SK-N-SH (cell line): ENCODE data around the gene SORD. TPM values are rescaled to one million over a fixed set of nuclear protein-coding genes. Genes with fewer than 3 reads are reported as not detected.

Experiments
- CTCF ChIA-PET: fragments of 300-600, 350-600 bp; formaldehyde crosslinking; extraction: SDS; loops from one replicate; lab custom pipeline; 2021; lab: Yijun Ruan, JAX
- POLR2A ChIA-PET: fragments of 350-600 bp; sonication (Branson Sonifier 250); formaldehyde crosslinking; extraction: SDS; loops from one replicate; lab custom pipeline; 2020; ENCODE audit warnings: antibody characterized with exemption, inconsistent platforms; lab: Yijun Ruan, JAX
- DNase-seq: peaks from one replicate; pipeline ENCODE4 v3.0.0; 2012
- H2AFZ ChIP-seq: fragments of 200-600 bp; sonication (generic); 2 replicates; pipeline ENCODE4 v1.8.1; 2016; ENCODE audit warnings: antibody characterized with exemption, mild to moderate bottlenecking, low read depth
- H3F3A ChIP-seq: fragments of 200-600 bp; sonication (generic); replicated peaks from 2 replicates; pipeline ENCODE3; 2016; ENCODE audit warnings: antibody characterized with exemption, mild to moderate bottlenecking; ENCODE audit not compliant: insufficient read depth
- H3K27ac ChIP-seq, 2 experiments: fragments of 200-500 bp in 1 of 2; fragments of 200-600 bp in 1 of 2; sonication (Bioruptor generic) in 1 of 2; sonication (generic), shearing (Covaris generic) in 1 of 2; 2 replicates each; pipeline versions ENCODE4 v1.5.1 to v1.6.1; 2014 to 2016; ENCODE audit warnings: low read depth in 2 of 2, inconsistent platforms in 1 of 2, low read length in 1 of 2, mild to moderate bottlenecking in 1 of 2, mixed read lengths in 1 of 2
- H3K27me3 ChIP-seq: fragments of 200-600 bp; sonication (generic), shearing (Covaris generic); 2 replicates; pipeline ENCODE4 v1.6.1; 2016; ENCODE audit warnings: mixed run types; ENCODE audit not compliant: insufficient read depth
- H3K36me3 ChIP-seq, 2 experiments: fragments of 200-500 bp in 1 of 2; fragments of 200-600 bp in 1 of 2; sonication (Bioruptor generic) in 1 of 2; sonication (generic) in 1 of 2; replicated peaks in 1 of 2; 2 replicates each; pipeline versions ENCODE3 to v1.5.1; 2014 to 2016; ENCODE audit warnings: low read length in 1 of 2, mild to moderate bottlenecking in 1 of 2; ENCODE audit not compliant: insufficient read depth in 2 of 2, control insufficient read depth in 1 of 2
- H3K4me1 ChIP-seq, 2 experiments: fragments of 200-500 bp in 1 of 2; fragments of 200-600 bp in 1 of 2; sonication (Bioruptor generic) in 1 of 2; sonication (generic), shearing (Covaris generic) in 1 of 2; 2 replicates each; pipeline versions ENCODE4 v1.5.1 to v1.6.1; 2014 to 2016; ENCODE audit warnings: low read depth in 1 of 2, low read length in 1 of 2, mixed run types in 1 of 2; ENCODE audit not compliant: insufficient read depth in 2 of 2, control insufficient read depth in 1 of 2
- H3K4me2 ChIP-seq: fragments of 200-600 bp; sonication (generic), shearing (Covaris generic); 2 replicates; pipeline ENCODE4 v1.6.1; 2017; ENCODE audit warnings: mixed run types
- H3K4me3 ChIP-seq, 2 experiments: fragments of 200-500 bp in 1 of 2; fragments of 200-600 bp in 1 of 2; sonication (Bioruptor generic) in 1 of 2; sonication (generic), shearing (Covaris generic) in 1 of 2; 2 replicates each; pipeline versions ENCODE4 v1.5.1 to v1.8.1; 2014 to 2016; ENCODE audit warnings: low read depth in 2 of 2, inconsistent platforms in 1 of 2, low read length in 1 of 2, mild to moderate bottlenecking in 1 of 2, mixed read lengths in 1 of 2, moderate library complexity in 1 of 2
- H3K79me2 ChIP-seq: fragments of 200-600 bp; sonication (generic); 2 replicates; pipeline ENCODE4 v1.8.1; 2017; ENCODE audit warnings: mild to moderate bottlenecking; ENCODE audit not compliant: insufficient read depth
- H3K9ac ChIP-seq: fragments of 200-600 bp; sonication (generic); 2 replicates; pipeline ENCODE4 v1.6.1; 2017; ENCODE audit warnings: mixed run types
- H3K9me2 ChIP-seq: fragments of 200-600 bp; sonication (generic); 2 replicates; pipeline ENCODE4 v1.6.1; 2017; ENCODE audit warnings: mixed run types
- H3K9me3 ChIP-seq: fragments of 200-600 bp; sonication (generic); 2 replicates; pipeline ENCODE4 v1.6.1; 2017; ENCODE audit warnings: mixed run types, mild to moderate bottlenecking, moderate library complexity
- H4K20me1 ChIP-seq: fragments of 200-600 bp; sonication (generic); 2 replicates; pipeline ENCODE4 v1.6.1; 2017; ENCODE audit warnings: mild to moderate bottlenecking, mixed run types; ENCODE audit not compliant: insufficient read depth
- CTCF ChIP-seq: fragments of 200-600 bp; sonication (generic); IDR thresholded peaks from 2 replicates; pipeline ENCODE4 v1.6.1; 2017; ENCODE audit warnings: antibody characterized with exemption, mild to moderate bottlenecking, moderate library complexity
- EP300 ChIP-seq, 2 experiments: IDR thresholded peaks; 2 replicates each; pipeline versions ENCODE4 v1.4.0 to v1.6.1; 2012; ENCODE audit warnings: borderline replicate concordance in 1 of 2, low read depth in 1 of 2, low read length in 1 of 2
- FOSL2 ChIP-seq: IDR thresholded peaks from 2 replicates; pipeline ENCODE4 v1.4.0; 2012; ENCODE audit warnings: low read depth, mild to moderate bottlenecking, moderate library complexity, borderline replicate concordance
- GATA2 ChIP-seq: sonication (generic); formaldehyde crosslinking; IDR thresholded peaks from 2 replicates; pipeline ENCODE4 v1.5.0; 2020; ENCODE audit warnings: mild to moderate bottlenecking, missing genetic modification reagents
- IRF3 ChIP-seq: fragments of 150-350 bp; IDR thresholded peaks from 2 replicates; pipeline ENCODE4 v1.6.1; 2016; ENCODE audit warnings: mild to moderate bottlenecking, low read depth, low read length
- MEF2A ChIP-seq: IDR thresholded peaks from 2 replicates; pipeline ENCODE4 v1.4.0; 2012; ENCODE audit warnings: low read depth, borderline replicate concordance
- NFIC ChIP-seq: IDR thresholded peaks from 2 replicates; pipeline ENCODE4 v1.4.0; 2012; ENCODE audit warnings: borderline replicate concordance
- PBX3 ChIP-seq: IDR thresholded peaks from 2 replicates; pipeline ENCODE4; 2012
- RCOR1 ChIP-seq: fragments of 150-350 bp; IDR thresholded peaks from 2 replicates; pipeline ENCODE4 v1.6.1; 2017; ENCODE audit warnings: antibody characterized with exemption, low read length
- RFX5 ChIP-seq: IDR thresholded peaks from 2 replicates; pipeline ENCODE4 v1.6.1; 2012; ENCODE audit warnings: mild to moderate bottlenecking, improper control_type of control experiment, low read length
- SMC3 ChIP-seq: IDR thresholded peaks from 2 replicates; pipeline ENCODE4 v1.6.1; 2012; ENCODE audit warnings: low read depth, low read length, improper control_type of control experiment
- TCF12 ChIP-seq: IDR thresholded peaks from 2 replicates; pipeline ENCODE4 v1.4.0; 2012
- TEAD4 ChIP-seq: IDR thresholded peaks from 2 replicates; pipeline ENCODE4 v1.4.0; 2012; ENCODE audit warnings: mild to moderate bottlenecking, borderline replicate concordance; ENCODE audit not compliant: insufficient read depth
- WGBS: methylation state at CpG from one replicate; pipeline ENCODE4 v1.1.6; 2017; ENCODE audit warnings: low lambda C conversion rate; 5-methylcytosine and 5-hydroxymethylcytosine counted together
- polyA plus RNA-seq, 3 experiments: library from polyadenylated mRNA; depleted of rRNA; stranded (reverse); fragments of >200 nt; gene quantifications; 2 replicates each; pipeline ENCODE4 v1.2.3, GENCODE V29; 2012
- TF ChIP-seq, protein P1 (sequence below): IDR thresholded peaks from 2 replicates; pipeline ENCODE4 v1.6.1; 2012; ENCODE audit warnings: mild to moderate bottlenecking, low read depth, low read length, moderate library complexity
- TF ChIP-seq, protein P2 (sequence below): IDR thresholded peaks from 2 replicates; pipeline ENCODE4 v1.4.0; 2012; ENCODE audit warnings: low read depth, borderline replicate concordance
- TF ChIP-seq, protein P3 (sequence below): IDR thresholded peaks from 2 replicates; pipeline ENCODE4 v1.4.0; 2012; ENCODE audit warnings: low read depth, borderline replicate concordance
- TF ChIP-seq, protein P4 (sequence below): fragments of 150-350 bp; IDR thresholded peaks from 2 replicates; pipeline ENCODE4 v1.6.1; 2017; ENCODE audit warnings: antibody characterized with exemption, low read length, low read depth, borderline replicate concordance

The SORD gene
- polyA plus RNA-seq, 1 of the 3 experiments (the other 2 are of a cell fraction): 35.1 TPM

DNA sequence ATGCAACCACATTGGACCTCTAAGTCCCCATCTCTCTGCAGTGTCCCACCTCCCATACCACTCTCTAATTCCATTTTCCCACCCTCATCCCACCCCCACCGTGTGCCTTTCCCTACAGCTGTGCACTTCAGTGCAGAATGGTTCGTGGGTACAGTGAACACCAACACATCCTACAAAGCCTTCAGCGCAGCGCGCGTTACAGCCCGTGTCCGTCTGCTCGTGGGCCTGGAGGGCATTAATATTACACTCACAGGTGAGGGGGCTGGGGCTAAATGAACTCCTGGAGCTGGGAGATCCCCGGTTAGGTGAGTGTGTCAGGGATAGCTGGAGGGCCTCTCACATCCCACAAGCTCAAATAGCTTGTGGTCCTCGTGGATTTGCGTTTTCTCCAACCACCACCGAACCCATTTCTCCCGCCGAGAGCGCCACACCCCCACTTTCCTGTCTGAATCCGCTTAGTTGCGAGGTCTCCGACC is 93.0 kb downstream of the SORD start (continued):
- TF ChIP-seq PBX3: no peak
- TF ChIP-seq NFIC: no peak
- no peak for TF ChIP-seq GATA2 (CRISPR knock-in tag)
- TF ChIP-seq, protein P1, sequence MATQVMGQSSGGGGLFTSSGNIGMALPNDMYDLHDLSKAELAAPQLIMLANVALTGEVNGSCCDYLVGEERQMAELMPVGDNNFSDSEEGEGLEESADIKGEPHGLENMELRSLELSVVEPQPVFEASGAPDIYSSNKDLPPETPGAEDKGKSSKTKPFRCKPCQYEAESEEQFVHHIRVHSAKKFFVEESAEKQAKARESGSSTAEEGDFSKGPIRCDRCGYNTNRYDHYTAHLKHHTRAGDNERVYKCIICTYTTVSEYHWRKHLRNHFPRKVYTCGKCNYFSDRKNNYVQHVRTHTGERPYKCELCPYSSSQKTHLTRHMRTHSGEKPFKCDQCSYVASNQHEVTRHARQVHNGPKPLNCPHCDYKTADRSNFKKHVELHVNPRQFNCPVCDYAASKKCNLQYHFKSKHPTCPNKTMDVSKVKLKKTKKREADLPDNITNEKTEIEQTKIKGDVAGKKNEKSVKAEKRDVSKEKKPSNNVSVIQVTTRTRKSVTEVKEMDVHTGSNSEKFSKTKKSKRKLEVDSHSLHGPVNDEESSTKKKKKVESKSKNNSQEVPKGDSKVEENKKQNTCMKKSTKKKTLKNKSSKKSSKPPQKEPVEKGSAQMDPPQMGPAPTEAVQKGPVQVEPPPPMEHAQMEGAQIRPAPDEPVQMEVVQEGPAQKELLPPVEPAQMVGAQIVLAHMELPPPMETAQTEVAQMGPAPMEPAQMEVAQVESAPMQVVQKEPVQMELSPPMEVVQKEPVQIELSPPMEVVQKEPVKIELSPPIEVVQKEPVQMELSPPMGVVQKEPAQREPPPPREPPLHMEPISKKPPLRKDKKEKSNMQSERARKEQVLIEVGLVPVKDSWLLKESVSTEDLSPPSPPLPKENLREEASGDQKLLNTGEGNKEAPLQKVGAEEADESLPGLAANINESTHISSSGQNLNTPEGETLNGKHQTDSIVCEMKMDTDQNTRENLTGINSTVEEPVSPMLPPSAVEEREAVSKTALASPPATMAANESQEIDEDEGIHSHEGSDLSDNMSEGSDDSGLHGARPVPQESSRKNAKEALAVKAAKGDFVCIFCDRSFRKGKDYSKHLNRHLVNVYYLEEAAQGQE: no peak
- TF ChIP-seq EP300 (IDR thresholded peaks at IDR 0.05; ENCODE audit: borderline replicate concordance in 1 of 2, low read depth in 1 of 2, low read length in 1 of 2): no peak
- no peak for TF ChIP-seq SMC3
- TF ChIP-seq TCF12: no peak

GRCh38 chr15:45116482-45117307 is 93.7 kb downstream of the SORD start:
- Histone ChIP-seq H3K79me2 (no peaks in the 10 kb centered on the region), H4K20me1 (no peaks in the 10 kb centered on the region), H3K4me2 (no peak overlapping the region), H3K27ac (no peak overlapping the region), H3K9me2 (no peaks in the 10 kb centered on the region), H3K4me3 (no peak overlapping the region), H3K9ac (no peak overlapping the region), H3K27me3 (peaks cover 39% of the 10 kb centered on the region), H3K9me3 (no peaks in the 10 kb centered on the region), H3K36me3 (no peaks in the 10 kb centered on the region), H3K4me1 (peaks cover 4 to 28% of the 10 kb centered on the region in 2 experiments; a peak in 3 of 4 replicates), H2AFZ (no peak overlapping the region), H3F3A (no peaks in the 10 kb centered on the region)
- 91% methylated on average over 39 of the region's 65 CpGs for WGBS
- ChIA-PET CTCF (no interaction called here), POLR2A (no interaction called here)
- DNase-seq: no peak
- no peak for TF ChIP-seq IRF3
- no peak for TF ChIP-seq TEAD4
- TF ChIP-seq RFX5: no peak
- TF ChIP-seq RCOR1: no peak
- no peak for TF ChIP-seq CTCF
- TF ChIP-seq EP300 (IDR thresholded peaks at IDR 0.05; ENCODE audit: borderline replicate concordance in 1 of 2, low read depth in 1 of 2, low read length in 1 of 2): no peak
- TF ChIP-seq, protein P2, sequence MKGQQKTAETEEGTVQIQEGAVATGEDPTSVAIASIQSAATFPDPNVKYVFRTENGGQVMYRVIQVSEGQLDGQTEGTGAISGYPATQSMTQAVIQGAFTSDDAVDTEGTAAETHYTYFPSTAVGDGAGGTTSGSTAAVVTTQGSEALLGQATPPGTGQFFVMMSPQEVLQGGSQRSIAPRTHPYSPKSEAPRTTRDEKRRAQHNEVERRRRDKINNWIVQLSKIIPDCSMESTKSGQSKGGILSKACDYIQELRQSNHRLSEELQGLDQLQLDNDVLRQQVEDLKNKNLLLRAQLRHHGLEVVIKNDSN: no peak
- no peak for TF ChIP-seq MEF2A
- TF ChIP-seq, protein P3, sequence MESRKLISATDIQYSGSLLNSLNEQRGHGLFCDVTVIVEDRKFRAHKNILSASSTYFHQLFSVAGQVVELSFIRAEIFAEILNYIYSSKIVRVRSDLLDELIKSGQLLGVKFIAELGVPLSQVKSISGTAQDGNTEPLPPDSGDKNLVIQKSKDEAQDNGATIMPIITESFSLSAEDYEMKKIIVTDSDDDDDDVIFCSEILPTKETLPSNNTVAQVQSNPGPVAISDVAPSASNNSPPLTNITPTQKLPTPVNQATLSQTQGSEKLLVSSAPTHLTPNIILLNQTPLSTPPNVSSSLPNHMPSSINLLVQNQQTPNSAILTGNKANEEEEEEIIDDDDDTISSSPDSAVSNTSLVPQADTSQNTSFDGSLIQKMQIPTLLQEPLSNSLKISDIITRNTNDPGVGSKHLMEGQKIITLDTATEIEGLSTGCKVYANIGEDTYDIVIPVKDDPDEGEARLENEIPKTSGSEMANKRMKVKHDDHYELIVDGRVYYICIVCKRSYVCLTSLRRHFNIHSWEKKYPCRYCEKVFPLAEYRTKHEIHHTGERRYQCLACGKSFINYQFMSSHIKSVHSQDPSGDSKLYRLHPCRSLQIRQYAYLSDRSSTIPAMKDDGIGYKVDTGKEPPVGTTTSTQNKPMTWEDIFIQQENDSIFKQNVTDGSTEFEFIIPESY: no peak
- TF ChIP-seq, protein P4, sequence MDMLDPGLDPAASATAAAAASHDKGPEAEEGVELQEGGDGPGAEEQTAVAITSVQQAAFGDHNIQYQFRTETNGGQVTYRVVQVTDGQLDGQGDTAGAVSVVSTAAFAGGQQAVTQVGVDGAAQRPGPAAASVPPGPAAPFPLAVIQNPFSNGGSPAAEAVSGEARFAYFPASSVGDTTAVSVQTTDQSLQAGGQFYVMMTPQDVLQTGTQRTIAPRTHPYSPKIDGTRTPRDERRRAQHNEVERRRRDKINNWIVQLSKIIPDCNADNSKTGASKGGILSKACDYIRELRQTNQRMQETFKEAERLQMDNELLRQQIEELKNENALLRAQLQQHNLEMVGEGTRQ: no peak
- no peak for TF ChIP-seq FOSL2
